GM12892 (cell line): ENCODE data around the gene PTPRR.

Experiments used
- DNase-seq: peaks from one replicate; pipeline ENCODE4 v3.0.0; 2011; ENCODE audit not compliant: insufficient read length
- FAIRE-seq: peaks from 2 replicates; lab custom pipeline; 2011; peaks lifted over from hg19 to GRCh38; lab: Jason Lieb, UNC
- POLR2A ChIP-seq: IDR thresholded peaks from 2 replicates; pipeline ENCODE4 v1.6.1; 2011; ENCODE audit warnings: low read depth, low read length, control low read depth
- POLR2AphosphoS5 ChIP-seq: IDR thresholded peaks from 2 replicates; pipeline ENCODE4 v1.6.1; 2011; ENCODE audit warnings: low read depth, low read length, control low read depth
- TAF1 ChIP-seq: IDR thresholded peaks from 2 replicates; pipeline ENCODE4 v1.6.1; 2011; ENCODE audit warnings: low read depth, mild to moderate bottlenecking, control low read depth, low read length, borderline replicate concordance

The PTPRR gene

GRCh38 chr12:70648831-70649230 lies 271.7 kb downstream of the PTPRR start:
- DNase-seq (no peak), FAIRE-seq (no peak)

GRCh38 chr12:70648191-70648590 lies 272.3 kb downstream of the PTPRR start:
- DNase-seq: no peak
- TF ChIP-seq POLR2A: no peak
- TF ChIP-seq TAF1: no peak
- no peak for TF ChIP-seq POLR2AphosphoS5
- FAIRE-seq: no peak

More at GRCh38 chr12:70648831-70649230, 271.7 kb downstream of the PTPRR start:
- TF ChIP-seq TAF1 (no peak), POLR2AphosphoS5 (no peak), POLR2A (no peak)

- no peak for DNase-seq
- no peak for FAIRE-seq
- TF ChIP-seq POLR2A (no peak), TAF1 (no peak), POLR2AphosphoS5 (no peak)
These were observed 273.7 kb downstream of the PTPRR start for GRCh38 chr12:70646850-70647249.

DNA sequence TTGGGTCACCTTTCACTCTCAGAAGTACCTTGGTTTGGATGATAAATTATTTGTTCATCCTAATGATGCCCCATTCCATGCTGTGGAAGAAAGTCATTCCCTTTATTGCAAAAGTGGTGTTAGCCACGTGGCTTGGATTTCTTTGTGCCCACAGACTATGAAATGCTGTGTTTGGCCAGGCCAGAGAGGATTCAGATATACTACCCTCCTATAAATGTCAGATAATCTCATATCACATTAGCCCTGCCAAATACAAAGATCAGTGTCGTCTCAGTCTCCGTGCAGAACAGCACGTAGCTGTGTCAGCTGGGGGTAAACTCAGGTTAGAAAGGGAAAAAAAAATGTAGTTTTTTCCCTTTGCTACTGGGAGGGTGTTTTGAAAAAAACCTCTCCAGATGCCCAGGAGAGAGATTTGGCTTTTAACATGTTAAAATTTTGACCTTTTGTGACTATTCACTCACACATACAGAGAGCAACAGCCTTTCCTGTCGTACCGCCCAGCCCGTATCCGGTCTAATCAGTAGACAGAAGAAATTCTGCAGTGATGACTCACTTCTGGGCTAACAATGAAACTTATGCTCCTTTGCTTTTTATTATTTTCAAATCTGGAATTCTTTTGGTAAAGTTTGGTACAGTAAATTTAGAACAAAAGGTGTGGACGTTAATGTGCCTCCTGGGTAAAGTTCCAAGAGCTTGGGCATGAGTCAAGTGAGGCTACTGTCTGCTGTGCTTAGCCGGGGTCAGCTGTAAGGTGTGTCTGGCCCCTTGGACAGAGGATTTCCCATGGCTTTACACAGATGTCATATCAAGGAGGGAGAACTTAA lies 274.8 kb downstream of the PTPRR start:
- DNase-seq: no peak

GRCh38 chr12:70644861-70645260 lies 275.7 kb downstream of the PTPRR start:
- no peak for DNase-seq
- TF ChIP-seq POLR2AphosphoS5 (no peak), TAF1 (no peak), POLR2A (no peak)
- FAIRE-seq: no peak

More for the DNA sequence above, 274.8 kb downstream of the PTPRR start:
- no peak for TF ChIP-seq TAF1
- TF ChIP-seq POLR2A: no peak
- TF ChIP-seq POLR2AphosphoS5: no peak
- FAIRE-seq: no peak

GRCh38 chr12:70643939-70644338 lies 276.6 kb downstream of the PTPRR start:
- FAIRE-seq (no peak), DNase-seq (no peak)
- TF ChIP-seq POLR2AphosphoS5: no peak
- TF ChIP-seq POLR2A: no peak
- no peak for TF ChIP-seq TAF1

GRCh38 chr12:70641691-70642090 lies 278.8 kb downstream of the PTPRR start:
- DNase-seq (no peak), FAIRE-seq (no peak)
- TF ChIP-seq POLR2AphosphoS5 (no peak), TAF1 (no peak), POLR2A (no peak)

DNA sequence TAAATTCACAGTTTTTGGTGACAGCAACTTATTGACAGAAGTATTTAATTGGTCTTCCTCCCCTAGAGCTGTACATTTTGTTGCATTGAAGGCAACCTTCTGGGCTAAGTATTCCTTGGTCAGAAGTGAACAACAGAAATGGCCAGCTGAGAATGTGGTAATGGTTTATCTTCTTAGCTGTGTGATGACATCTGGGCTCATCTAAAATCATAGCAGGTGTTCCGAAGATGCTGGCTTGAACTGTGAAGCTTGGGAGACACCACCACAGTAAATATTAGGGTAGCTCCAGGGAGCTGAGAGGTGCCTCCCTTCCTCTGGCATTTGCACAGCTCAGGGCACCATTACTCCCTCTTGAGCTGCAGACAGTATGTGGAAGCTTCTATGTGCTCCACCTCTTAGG lies 279.6 kb downstream of the PTPRR start:
- TF ChIP-seq POLR2A: no peak
- no peak for TF ChIP-seq TAF1
- TF ChIP-seq POLR2AphosphoS5: no peak
- DNase-seq: no peak
- no peak for FAIRE-seq

DNA sequence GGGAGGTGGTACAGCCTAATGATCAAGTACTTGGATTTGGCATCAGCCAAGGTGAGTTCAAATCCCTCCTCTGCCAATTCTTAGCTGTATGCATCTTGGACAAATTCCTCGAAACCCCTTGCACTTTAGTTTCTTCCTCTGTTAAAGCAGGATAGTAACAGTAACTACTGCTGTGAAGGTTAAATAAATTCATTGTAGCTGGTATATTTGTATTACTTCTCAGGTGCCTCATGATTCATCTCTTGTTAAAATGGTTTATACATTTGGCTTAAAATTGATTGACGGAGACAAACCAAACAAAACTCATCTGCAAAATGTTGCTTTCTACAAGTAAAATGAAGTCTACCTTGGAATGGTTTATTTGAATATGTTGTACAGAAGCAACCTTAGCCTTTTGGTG lies 281.0 kb downstream of the PTPRR start:
- FAIRE-seq (no peak), DNase-seq (no peak)
- TF ChIP-seq POLR2AphosphoS5 (no peak), TAF1 (no peak), POLR2A (no peak)

- no peak for FAIRE-seq
- DNase-seq: no peak
- no peak for TF ChIP-seq POLR2AphosphoS5
These were observed 281.7 kb downstream of the PTPRR start for GRCh38 chr12:70638639-70639360.

DNA sequence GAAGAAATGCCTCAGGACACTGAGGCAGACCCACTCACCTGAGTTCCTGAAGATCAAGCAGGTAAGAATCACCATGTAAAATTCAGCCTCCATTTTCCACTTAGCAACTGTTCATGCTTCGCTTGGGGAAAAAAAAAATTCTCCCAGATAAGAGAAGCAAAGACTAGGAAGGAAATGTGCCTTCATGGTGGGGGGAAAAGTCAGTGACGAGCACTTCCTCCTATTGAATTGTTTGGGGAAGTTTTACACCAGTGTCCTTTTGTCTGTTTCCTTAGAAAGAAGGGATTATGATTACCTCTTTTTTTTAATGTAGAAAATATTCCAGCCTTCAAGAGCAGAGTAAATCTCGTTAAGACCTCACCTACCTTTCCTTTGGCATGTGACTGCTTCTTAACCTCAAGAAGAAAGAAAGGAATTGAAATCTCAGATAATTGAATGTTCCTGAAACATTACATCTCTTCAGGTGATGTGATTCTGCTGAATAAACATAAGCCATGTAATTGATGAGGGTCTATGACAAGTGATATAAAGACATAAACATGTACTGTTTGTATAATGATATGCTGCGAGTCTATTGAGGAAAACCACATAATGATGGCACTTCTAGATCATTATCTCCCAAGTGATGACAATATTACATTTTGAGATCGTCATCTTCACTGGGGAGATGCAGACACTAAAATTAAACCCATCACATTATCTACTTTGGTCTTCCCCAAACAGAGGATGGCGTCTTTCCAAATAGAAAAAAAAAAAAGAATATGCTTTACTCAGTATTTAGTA lies 283.0 kb downstream of the PTPRR start, which contains the start of gene PTPRB:
Gene PTPRB (minus strand): TSS at position 127 of the 783 bp plus-strand sequence. CDS start 34 bp downstream, at position 93.
- DNase-seq (no peak), FAIRE-seq (no peak)

More for the DNA sequence above, 283.0 kb downstream of the PTPRR start, which contains the start of gene PTPRB:
- TF ChIP-seq POLR2AphosphoS5: no peak
